K562 (cell line): ENCODE results near the gene HYOU1. TPM values are rescaled to one million over a fixed set of nuclear protein-coding genes. Genes with fewer than 3 reads are reported as not detected.

ENCODE experiments used
- CAMTA2 ChIP-seq: fragments of 250-450 bp; sonication (Bioruptor Pico); conservative IDR thresholded peaks from 2 replicates; pipeline ENCODE4 v1.5.1; 2022
- CEBPG ChIP-seq, 3 experiments: fragments of 200-800 bp in 1 of 3; sonication (Bioruptor generic) in 1 of 3; sonication (generic) in 1 of 3; formaldehyde crosslinking in 1 of 3; IDR thresholded peaks in 2 of 3; conservative IDR thresholded peaks in 1 of 3; 2 replicates each; pipeline versions ENCODE4 v1.6.1 to v1.8.0; 2016 to 2022; ENCODE audit warnings: missing compliant biosample characterization in 2 of 3, missing genetic modification characterization in 2 of 3, mild to moderate bottlenecking in 1 of 3, missing genetic modification reagents in 1 of 3
- FOS ChIP-seq: IDR thresholded peaks from 3 replicates; pipeline ENCODE4 v1.6.1; 2011; ENCODE audit not compliant: insufficient read length; ENCODE audit errors: extremely low read depth
- FOSL1 ChIP-seq: fragments of 200-800 bp; sonication (Bioruptor generic); conservative IDR thresholded peaks from 2 replicates; pipeline ENCODE4 v1.6.1; 2016; ENCODE audit warnings: missing genetic modification characterization, missing compliant biosample characterization
- FOXM1 ChIP-seq, 2 experiments: fragments of 450-650 bp in 1 of 2; sonication (generic) in 1 of 2; formaldehyde crosslinking in 1 of 2; IDR thresholded peaks; 2 replicates each; pipeline versions ENCODE4 v1.6.1 to v1.9.0; 2017 to 2022; ENCODE audit warnings: low read depth in 2 of 2, mild to moderate bottlenecking in 2 of 2, missing genetic modification reagents in 1 of 2, moderate library complexity in 1 of 2
- KHSRP ChIP-seq: fragments of 450-650 bp; IDR thresholded peaks from 2 replicates; pipeline ENCODE4 v1.6.1; 2017
- NR4A1 ChIP-seq, 2 experiments: fragments of 250-450 bp in 1 of 2; fragments of 450-650 bp in 1 of 2; sonication (Bioruptor Pico) in 1 of 2; IDR thresholded peaks; 2 replicates each; pipeline versions ENCODE4 v1.4.0 to v1.6.1; 2016 to 2020; ENCODE audit warnings: mild to moderate bottlenecking in 2 of 2, missing compliant biosample characterization in 1 of 2, missing genetic modification characterization in 1 of 2, moderate library complexity in 1 of 2
- POLR2AphosphoS5 ChIP-seq: IDR thresholded peaks from 2 replicates; pipeline ENCODE4 v1.6.1; 2011; ENCODE audit warnings: mild to moderate bottlenecking, low read depth, low read length, moderate library complexity; ENCODE audit not compliant: control insufficient read depth, insufficient read depth
- RBM15 ChIP-seq: fragments of 200-400 bp; formaldehyde crosslinking; IDR thresholded peaks from 2 replicates; pipeline ENCODE4 v1.6.1; 2018; ENCODE audit warnings: mild to moderate bottlenecking, low read length, moderate library complexity; ENCODE audit not compliant: insufficient read depth
- ZNF140 ChIP-seq: fragments of 250-450 bp; sonication (Bioruptor Pico); IDR thresholded peaks from 2 replicates; pipeline ENCODE4 v1.8.0; 2021; ENCODE audit warnings: moderate library complexity, mild to moderate bottlenecking, inconsistent platforms
- ZNF224 ChIP-seq: sonication (generic); formaldehyde crosslinking; IDR thresholded peaks from 2 replicates; pipeline ENCODE4 v1.8.0; 2022; ENCODE audit warnings: mild to moderate bottlenecking, missing genetic modification reagents
- ZNF431 ChIP-seq: sonication (generic); formaldehyde crosslinking; IDR thresholded peaks from 2 replicates; pipeline ENCODE4 v1.8.0; 2022; ENCODE audit warnings: mild to moderate bottlenecking, missing genetic modification reagents
- ZNF444 ChIP-seq: fragments of 250-450 bp; sonication (Bioruptor Pico); IDR thresholded peaks from 2 replicates; pipeline ENCODE4 v1.4.0; 2020; ENCODE audit warnings: mild to moderate bottlenecking, moderate library complexity
- ZNF764 ChIP-seq: fragments of 250-450 bp; sonication (Bioruptor Pico); IDR thresholded peaks from 2 replicates; pipeline ENCODE4 v1.4.0; 2020; ENCODE audit warnings: low read depth, mild to moderate bottlenecking, moderate library complexity
- ZNF785 ChIP-seq: fragments of 250-450 bp; sonication (Bioruptor Pico); IDR thresholded peaks from 2 replicates; pipeline ENCODE4 v1.4.0; 2020; ENCODE audit warnings: mild to moderate bottlenecking
- polyA plus RNA-seq, 8 experiments: library from polyadenylated mRNA; depleted of rRNA in 4 of 8; stranded (reverse) in 5 of 8; unstranded in 3 of 8; fragments of >200 nt; fragmentation: Nextera tagmentation in 2 of 8; fragmentation: Illumina TruSeq in 1 of 8; extraction: Ambion mirVana in 2 of 8; extraction: Trizol in 1 of 8; gene quantifications; 2 replicates each; pipeline versions ENCODE4 v1.2.1 to v1.2.3, GENCODE V29; 2011 to 2014; ENCODE audit warnings: inconsistent platforms in 1 of 8, missing spikeins in 1 of 8
- total RNA-seq, 7 experiments: library from RNA; depleted of rRNA in 6 of 7; stranded (reverse); fragments of >200 nt in 6 of 7; fragmentation: Illumina TruSeq in 2 of 7; extraction: Trizol in 2 of 7; gene quantifications; 2 replicates each; pipeline versions ENCODE4 v1.2.1 to v1.2.3, GENCODE V29; 2011 to 2021; ENCODE audit warnings: low replicate concordance in 1 of 7
- TF ChIP-seq, protein P1 (sequence below): IDR thresholded peaks from 2 replicates; pipeline ENCODE4 v1.6.1; 2011; ENCODE audit not compliant: insufficient read length; ENCODE audit errors: extremely low read depth
- TF ChIP-seq, protein P2 (sequence below): fragments of 450-650 bp; formaldehyde crosslinking; IDR thresholded peaks from 2 replicates; pipeline ENCODE4 v1.4.0; 2020; ENCODE audit warnings: mild to moderate bottlenecking
- TF ChIP-seq, protein P3 (sequence below): sonication (generic); formaldehyde crosslinking; IDR thresholded peaks from 2 replicates; pipeline ENCODE4 v1.8.1; 2023; ENCODE audit warnings: mild to moderate bottlenecking, missing genetic modification reagents
- TF ChIP-seq, protein P4 (sequence below): fragments of 450-650 bp; IDR thresholded peaks from 2 replicates; pipeline ENCODE4 v1.6.1; 2017; ENCODE audit warnings: antibody characterized with exemption, mild to moderate bottlenecking

Gene HYOU1
- total and polyA plus RNA-seq, 9 of the 15 experiments (the other 6 are each of a cell fraction or from before 2014, with no cell fraction given) = 19.5 to 197 (median 128) TPM

DNA sequence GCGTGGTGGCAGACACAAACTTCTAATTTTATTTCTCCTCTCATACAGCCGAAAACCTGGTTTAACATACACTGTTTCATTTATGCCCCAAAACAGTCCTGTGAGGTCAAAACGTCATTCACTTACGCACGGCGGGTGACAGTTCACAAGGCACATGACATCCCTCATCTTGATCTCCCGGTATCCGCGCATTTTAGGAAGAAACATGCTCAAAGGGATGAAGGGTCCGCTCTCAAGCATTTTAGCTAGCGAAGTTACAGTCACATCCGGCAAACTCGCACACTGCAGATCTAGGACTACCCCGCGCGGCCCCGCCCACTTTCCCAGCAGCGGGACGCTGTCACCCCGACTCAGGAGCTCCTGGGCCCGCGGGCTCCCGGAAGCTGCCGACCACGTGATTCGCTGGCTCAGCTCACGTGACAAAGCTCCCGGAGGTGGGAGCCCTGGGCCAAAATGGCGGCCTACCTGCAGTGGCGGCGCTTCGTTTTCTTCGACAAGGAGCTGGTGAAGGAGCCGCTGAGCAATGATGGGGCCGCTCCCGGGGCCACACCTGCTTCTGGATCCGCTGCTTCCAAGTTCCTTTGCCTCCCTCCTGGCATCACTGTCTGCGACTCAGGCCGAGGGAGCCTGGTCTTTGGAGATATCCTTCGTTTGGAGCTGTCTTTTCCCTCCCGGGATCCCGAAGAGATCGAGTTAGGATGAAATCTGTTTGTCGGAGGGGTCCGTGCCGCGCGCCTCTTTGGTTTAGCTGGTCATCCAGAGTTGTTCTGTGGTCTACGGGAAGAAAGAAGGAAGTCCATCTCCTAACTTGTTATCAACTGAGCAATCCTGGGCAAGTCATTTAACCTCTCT is 10.6 kb upstream of the HYOU1 start, which contains the start of gene VPS11 (continued):
- TF ChIP-seq, protein P1, sequence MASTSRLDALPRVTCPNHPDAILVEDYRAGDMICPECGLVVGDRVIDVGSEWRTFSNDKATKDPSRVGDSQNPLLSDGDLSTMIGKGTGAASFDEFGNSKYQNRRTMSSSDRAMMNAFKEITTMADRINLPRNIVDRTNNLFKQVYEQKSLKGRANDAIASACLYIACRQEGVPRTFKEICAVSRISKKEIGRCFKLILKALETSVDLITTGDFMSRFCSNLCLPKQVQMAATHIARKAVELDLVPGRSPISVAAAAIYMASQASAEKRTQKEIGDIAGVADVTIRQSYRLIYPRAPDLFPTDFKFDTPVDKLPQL = no peak
- TF ChIP-seq, protein P2, sequence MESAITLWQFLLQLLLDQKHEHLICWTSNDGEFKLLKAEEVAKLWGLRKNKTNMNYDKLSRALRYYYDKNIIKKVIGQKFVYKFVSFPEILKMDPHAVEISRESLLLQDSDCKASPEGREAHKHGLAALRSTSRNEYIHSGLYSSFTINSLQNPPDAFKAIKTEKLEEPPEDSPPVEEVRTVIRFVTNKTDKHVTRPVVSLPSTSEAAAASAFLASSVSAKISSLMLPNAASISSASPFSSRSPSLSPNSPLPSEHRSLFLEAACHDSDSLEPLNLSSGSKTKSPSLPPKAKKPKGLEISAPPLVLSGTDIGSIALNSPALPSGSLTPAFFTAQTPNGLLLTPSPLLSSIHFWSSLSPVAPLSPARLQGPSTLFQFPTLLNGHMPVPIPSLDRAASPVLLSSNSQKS = no peak
- TF ChIP-seq, protein P3, sequence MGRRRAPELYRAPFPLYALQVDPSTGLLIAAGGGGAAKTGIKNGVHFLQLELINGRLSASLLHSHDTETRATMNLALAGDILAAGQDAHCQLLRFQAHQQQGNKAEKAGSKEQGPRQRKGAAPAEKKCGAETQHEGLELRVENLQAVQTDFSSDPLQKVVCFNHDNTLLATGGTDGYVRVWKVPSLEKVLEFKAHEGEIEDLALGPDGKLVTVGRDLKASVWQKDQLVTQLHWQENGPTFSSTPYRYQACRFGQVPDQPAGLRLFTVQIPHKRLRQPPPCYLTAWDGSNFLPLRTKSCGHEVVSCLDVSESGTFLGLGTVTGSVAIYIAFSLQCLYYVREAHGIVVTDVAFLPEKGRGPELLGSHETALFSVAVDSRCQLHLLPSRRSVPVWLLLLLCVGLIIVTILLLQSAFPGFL = no peak
- TF ChIP-seq ZNF140 (CRISPR knock-in tag) = no peak
- TF ChIP-seq ZNF431 (CRISPR knock-in tag) = 0 out of 2 replicates have a peak, but pooled peaks have one; percentile 27
- no peak for TF ChIP-seq ZNF224 (CRISPR knock-in tag)
- no peak for TF ChIP-seq ZNF764 (CRISPR knock-in tag)
- no peak for TF ChIP-seq CEBPG (CRISPR knock-in tag; IDR thresholded peaks at IDR 0.05)
- TF ChIP-seq CEBPG (tag; conservative IDR thresholded peaks at IDR 0.05 in 1 of 2, IDR thresholded peaks at IDR 0.05 in 1 of 2) = no peak
- TF ChIP-seq FOSL1 (tag) = no peak
- TF ChIP-seq NR4A1 (CRISPR knock-in tag; IDR thresholded peaks at IDR 0.05) = no peak
- TF ChIP-seq NR4A1 (tag; IDR thresholded peaks at IDR 0.05) = no peak
- no peak for TF ChIP-seq KHSRP
- TF ChIP-seq CAMTA2 (CRISPR knock-in tag) = no peak
- no peak for TF ChIP-seq POLR2AphosphoS5
- TF ChIP-seq RBM15 = no peak
- no peak for TF ChIP-seq ZNF444 (CRISPR knock-in tag)
- no peak for TF ChIP-seq ZNF785 (CRISPR knock-in tag)
- no peak for TF ChIP-seq FOXM1 (IDR thresholded peaks at IDR 0.05; ENCODE audit: low read depth)
- 0 out of 2 replicates have a peak, but pooled peaks have one; percentile 33 for TF ChIP-seq FOXM1 (CRISPR knock-in tag; IDR thresholded peaks at IDR 0.05; ENCODE audit: low read depth)
- TF ChIP-seq, protein P4, sequence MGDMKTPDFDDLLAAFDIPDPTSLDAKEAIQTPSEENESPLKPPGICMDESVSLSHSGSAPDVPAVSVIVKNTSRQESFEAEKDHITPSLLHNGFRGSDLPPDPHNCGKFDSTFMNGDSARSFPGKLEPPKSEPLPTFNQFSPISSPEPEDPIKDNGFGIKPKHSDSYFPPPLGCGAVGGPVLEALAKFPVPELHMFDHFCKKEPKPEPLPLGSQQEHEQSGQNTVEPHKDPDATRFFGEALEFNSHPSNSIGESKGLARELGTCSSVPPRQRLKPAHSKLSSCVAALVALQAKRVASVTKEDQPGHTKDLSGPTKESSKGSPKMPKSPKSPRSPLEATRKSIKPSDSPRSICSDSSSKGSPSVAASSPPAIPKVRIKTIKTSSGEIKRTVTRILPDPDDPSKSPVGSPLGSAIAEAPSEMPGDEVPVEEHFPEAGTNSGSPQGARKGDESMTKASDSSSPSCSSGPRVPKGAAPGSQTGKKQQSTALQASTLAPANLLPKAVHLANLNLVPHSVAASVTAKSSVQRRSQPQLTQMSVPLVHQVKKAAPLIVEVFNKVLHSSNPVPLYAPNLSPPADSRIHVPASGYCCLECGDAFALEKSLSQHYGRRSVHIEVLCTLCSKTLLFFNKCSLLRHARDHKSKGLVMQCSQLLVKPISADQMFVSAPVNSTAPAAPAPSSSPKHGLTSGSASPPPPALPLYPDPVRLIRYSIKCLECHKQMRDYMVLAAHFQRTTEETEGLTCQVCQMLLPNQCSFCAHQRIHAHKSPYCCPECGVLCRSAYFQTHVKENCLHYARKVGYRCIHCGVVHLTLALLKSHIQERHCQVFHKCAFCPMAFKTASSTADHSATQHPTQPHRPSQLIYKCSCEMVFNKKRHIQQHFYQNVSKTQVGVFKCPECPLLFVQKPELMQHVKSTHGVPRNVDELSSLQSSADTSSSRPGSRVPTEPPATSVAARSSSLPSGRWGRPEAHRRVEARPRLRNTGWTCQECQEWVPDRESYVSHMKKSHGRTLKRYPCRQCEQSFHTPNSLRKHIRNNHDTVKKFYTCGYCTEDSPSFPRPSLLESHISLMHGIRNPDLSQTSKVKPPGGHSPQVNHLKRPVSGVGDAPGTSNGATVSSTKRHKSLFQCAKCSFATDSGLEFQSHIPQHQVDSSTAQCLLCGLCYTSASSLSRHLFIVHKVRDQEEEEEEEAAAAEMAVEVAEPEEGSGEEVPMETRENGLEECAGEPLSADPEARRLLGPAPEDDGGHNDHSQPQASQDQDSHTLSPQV = no peak
- peak; percentile 87 for TF ChIP-seq FOS
